ENCODE results near the gene PLCB4.

DNA sequence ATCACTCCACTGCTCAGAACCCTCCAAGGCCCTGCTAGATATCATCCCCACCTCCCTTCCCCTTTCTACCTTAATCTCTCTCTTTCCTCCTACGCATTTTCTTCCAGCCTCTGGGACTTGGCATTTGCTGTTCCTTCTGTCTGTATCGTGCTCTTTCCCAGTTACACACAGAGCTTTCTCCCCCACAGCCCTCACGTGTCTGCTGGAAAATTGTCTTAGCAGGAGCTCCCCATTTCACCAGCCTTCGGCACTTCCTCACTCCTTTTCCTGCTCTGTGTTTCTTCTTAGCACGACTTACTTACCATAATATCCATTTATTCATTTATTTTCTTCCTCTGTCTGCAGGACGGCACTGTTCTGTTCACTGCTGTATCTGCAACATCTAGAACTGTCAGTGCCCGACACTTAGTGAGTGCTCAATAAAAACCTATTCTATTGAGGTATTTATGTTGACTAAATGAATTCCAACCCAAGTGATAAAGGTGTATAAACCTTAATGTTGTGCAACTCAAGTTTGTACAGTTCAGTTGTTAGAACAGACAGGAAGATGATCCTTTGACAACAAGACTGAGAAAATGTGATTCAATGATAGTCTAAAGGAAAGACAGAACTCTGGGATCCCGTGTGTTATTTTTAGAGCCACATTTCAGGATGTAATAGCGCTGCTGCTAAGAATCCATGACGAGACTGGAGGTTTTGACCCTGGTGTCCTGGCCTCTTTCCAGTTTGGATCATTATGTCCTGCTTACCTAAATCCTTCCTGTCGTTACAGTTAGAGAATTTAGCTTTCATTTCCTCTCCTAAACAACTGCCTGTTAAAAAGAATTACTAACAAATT is 275.4 kb downstream of the PLCB4 start:
- TF ChIP-seq POLR2A (IDR thresholded peaks at IDR 0.05; ENCODE audit: low read depth, low read length) = no peak
- TF ChIP-seq TAF1 (IDR thresholded peaks at IDR 0.05; ENCODE audit: low read depth, low read length) = no peak
- no peak for TF ChIP-seq POLR2AphosphoS5 (IDR thresholded peaks at IDR 0.05; ENCODE audit: low read depth, low read length)
- no peak for TF ChIP-seq PAX5 (IDR thresholded peaks at IDR 0.05; ENCODE audit: insufficient read depth, low read length, severe bottlenecking)
